ENCODE measurements around the gene BCL10.

Gene BCL10

GRCh38 chr1:85284202-85284601 lies 7.8 kb upstream of the BCL10 start:
- H3F3A ChIP-seq (ENCODE audit: control insufficient read depth, insufficient read depth) = no peaks in the 10 kb centered on the region
- H3K4me2 ChIP-seq (ENCODE audit: low read length) = no peak overlapping the region
- H3K4me1 ChIP-seq (ENCODE audit: control insufficient read depth, low read length) = peaks cover 1% of the 10 kb centered on the region
- H3K9me2 ChIP-seq (replicated peaks; ENCODE audit: control insufficient read depth, low read length) = no peaks in the 10 kb centered on the region
- H3K79me2 ChIP-seq (ENCODE audit: control insufficient read depth, low read length) = no peaks in the 10 kb centered on the region
- no peaks in the 10 kb centered on the region for H3K36me3 ChIP-seq (ENCODE audit: control insufficient read depth, low read length)
- H4K20me1 ChIP-seq (ENCODE audit: control insufficient read depth, insufficient read depth, low read depth, low read length) = no peaks in the 10 kb centered on the region
- no peak for TF ChIP-seq CTCF (IDR thresholded peaks at IDR 0.05; ENCODE audit: low read depth, low read length, poor library complexity, severe bottlenecking)
- TF ChIP-seq EZH2phosphoT487 (IDR thresholded peaks at IDR 0.05; ENCODE audit: borderline replicate concordance, low read length) = no peak
- no peaks in the 10 kb centered on the region for H3K27me3 ChIP-seq (ENCODE audit: control insufficient read depth, low read length)
- H3K9me3 ChIP-seq (ENCODE audit: control insufficient read depth, insufficient read depth, low read length) = no peaks in the 10 kb centered on the region
- H3K4me3 ChIP-seq (ENCODE audit: low read length) = no peak overlapping the region
- no peak overlapping the region for H3K27ac ChIP-seq (ENCODE audit: low read depth, low read length)

GRCh38 chr1:85283475-85284199 lies 7.2 kb upstream of the BCL10 start:
- H3K79me2 ChIP-seq (ENCODE audit: control insufficient read depth, low read length) = no peaks in the 10 kb centered on the region
- H3K9me3 ChIP-seq (ENCODE audit: control insufficient read depth, insufficient read depth, low read length) = no peaks in the 10 kb centered on the region
- peaks cover 3% of the 10 kb centered on the region; the same call in 1 of the 2 replicates for H3K4me1 ChIP-seq (ENCODE audit: control insufficient read depth, low read length)
- H3K9me2 ChIP-seq (replicated peaks; ENCODE audit: control insufficient read depth, low read length) = no peaks in the 10 kb centered on the region
- H3F3A ChIP-seq (ENCODE audit: control insufficient read depth, insufficient read depth) = no peaks in the 10 kb centered on the region
- no peaks in the 10 kb centered on the region for H3K27me3 ChIP-seq (ENCODE audit: control insufficient read depth, low read length)
- TF ChIP-seq CTCF (IDR thresholded peaks at IDR 0.05; ENCODE audit: low read depth, low read length, poor library complexity, severe bottlenecking) = no peak
- no peak for TF ChIP-seq EZH2phosphoT487 (IDR thresholded peaks at IDR 0.05; ENCODE audit: borderline replicate concordance, low read length)
- no peak overlapping the region for H3K4me2 ChIP-seq (ENCODE audit: low read length)
- H3K36me3 ChIP-seq (ENCODE audit: control insufficient read depth, low read length) = no peaks in the 10 kb centered on the region
- H3K27ac ChIP-seq (ENCODE audit: low read depth, low read length) = no peak overlapping the region
- H4K20me1 ChIP-seq (ENCODE audit: control insufficient read depth, insufficient read depth, low read depth, low read length) = no peaks in the 10 kb centered on the region
- no peak overlapping the region for H3K4me3 ChIP-seq (ENCODE audit: low read length)

- TF ChIP-seq EZH2phosphoT487 (IDR thresholded peaks at IDR 0.05; ENCODE audit: borderline replicate concordance, low read length) = no peak
- no peaks in the 10 kb centered on the region for H3K27me3 ChIP-seq (ENCODE audit: control insufficient read depth, low read length)
- no peaks in the 10 kb centered on the region for H3K9me2 ChIP-seq (replicated peaks; ENCODE audit: control insufficient read depth, low read length)
- H3K9me3 ChIP-seq (ENCODE audit: control insufficient read depth, insufficient read depth, low read length) = no peaks in the 10 kb centered on the region
- H3K4me3 ChIP-seq (ENCODE audit: low read length) = no peak overlapping the region
- no peaks in the 10 kb centered on the region for H3F3A ChIP-seq (ENCODE audit: control insufficient read depth, insufficient read depth)
- no peak overlapping the region for H3K4me2 ChIP-seq (ENCODE audit: low read length)
- peaks cover 3% of the 10 kb centered on the region; the same call in 1 of the 2 replicates for H3K4me1 ChIP-seq (ENCODE audit: control insufficient read depth, low read length)
- H4K20me1 ChIP-seq (ENCODE audit: control insufficient read depth, insufficient read depth, low read depth, low read length) = no peaks in the 10 kb centered on the region
- no peaks in the 10 kb centered on the region for H3K79me2 ChIP-seq (ENCODE audit: control insufficient read depth, low read length)
- no peak overlapping the region for H3K27ac ChIP-seq (ENCODE audit: low read depth, low read length)
- H3K36me3 ChIP-seq (ENCODE audit: control insufficient read depth, low read length) = no peaks in the 10 kb centered on the region
These were observed 6.0 kb upstream of the BCL10 start for GRCh38 chr1:85282424-85282823.

DNA sequence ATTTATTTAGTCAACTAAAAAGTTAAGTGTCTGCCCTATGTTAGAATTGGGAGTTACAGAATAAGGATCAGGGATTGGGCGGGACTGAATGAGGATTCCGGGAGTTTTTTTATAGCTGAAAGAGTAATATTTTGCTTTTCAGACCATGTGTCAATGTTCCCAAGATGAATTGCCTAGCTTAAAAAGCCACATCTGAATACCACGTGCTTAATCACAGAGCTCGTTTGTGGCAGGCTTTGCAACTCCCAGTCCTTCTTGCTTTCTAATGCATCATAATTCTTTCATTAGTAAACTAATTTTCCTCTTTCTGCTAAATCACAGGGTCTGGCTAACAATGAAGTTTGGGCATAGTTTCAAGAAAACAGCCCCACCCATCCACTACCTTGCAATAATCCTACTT lies 4.2 kb upstream of the BCL10 start:
- TF ChIP-seq EZH2phosphoT487 (IDR thresholded peaks at IDR 0.05; ENCODE audit: borderline replicate concordance, low read length) (no peak), CTCF (IDR thresholded peaks at IDR 0.05; ENCODE audit: low read depth, low read length, poor library complexity, severe bottlenecking) (no peak)
- Histone ChIP-seq H3K79me2 (ENCODE audit: control insufficient read depth, low read length) (peaks cover 7% of the 10 kb centered on the region), H3K27ac (ENCODE audit: low read depth, low read length) (no peak overlapping the region), H3K4me1 (ENCODE audit: control insufficient read depth, low read length) (peaks cover 10% of the 10 kb centered on the region), H3K9me3 (ENCODE audit: control insufficient read depth, insufficient read depth, low read length) (no peaks in the 10 kb centered on the region), H3K4me2 (ENCODE audit: low read length) (no peak overlapping the region), H4K20me1 (ENCODE audit: control insufficient read depth, insufficient read depth, low read depth, low read length) (no peaks in the 10 kb centered on the region), H3K4me3 (ENCODE audit: low read length) (no peak overlapping the region), H3K9me2 (replicated peaks; ENCODE audit: control insufficient read depth, low read length) (no peaks in the 10 kb centered on the region), H3K36me3 (ENCODE audit: control insufficient read depth, low read length) (peaks cover 6% of the 10 kb centered on the region), H3K27me3 (ENCODE audit: control insufficient read depth, low read length) (no peaks in the 10 kb centered on the region), H3F3A (ENCODE audit: control insufficient read depth, insufficient read depth) (peaks cover 2% of the 10 kb centered on the region; the same call in 1 of the 2 replicates)
